Measurements from ENCODE around the gene DDX60. TPM values are rescaled to one million over a fixed set of nuclear protein-coding genes. Genes with fewer than 3 reads are reported as not detected.

Gene DDX60, protein sequence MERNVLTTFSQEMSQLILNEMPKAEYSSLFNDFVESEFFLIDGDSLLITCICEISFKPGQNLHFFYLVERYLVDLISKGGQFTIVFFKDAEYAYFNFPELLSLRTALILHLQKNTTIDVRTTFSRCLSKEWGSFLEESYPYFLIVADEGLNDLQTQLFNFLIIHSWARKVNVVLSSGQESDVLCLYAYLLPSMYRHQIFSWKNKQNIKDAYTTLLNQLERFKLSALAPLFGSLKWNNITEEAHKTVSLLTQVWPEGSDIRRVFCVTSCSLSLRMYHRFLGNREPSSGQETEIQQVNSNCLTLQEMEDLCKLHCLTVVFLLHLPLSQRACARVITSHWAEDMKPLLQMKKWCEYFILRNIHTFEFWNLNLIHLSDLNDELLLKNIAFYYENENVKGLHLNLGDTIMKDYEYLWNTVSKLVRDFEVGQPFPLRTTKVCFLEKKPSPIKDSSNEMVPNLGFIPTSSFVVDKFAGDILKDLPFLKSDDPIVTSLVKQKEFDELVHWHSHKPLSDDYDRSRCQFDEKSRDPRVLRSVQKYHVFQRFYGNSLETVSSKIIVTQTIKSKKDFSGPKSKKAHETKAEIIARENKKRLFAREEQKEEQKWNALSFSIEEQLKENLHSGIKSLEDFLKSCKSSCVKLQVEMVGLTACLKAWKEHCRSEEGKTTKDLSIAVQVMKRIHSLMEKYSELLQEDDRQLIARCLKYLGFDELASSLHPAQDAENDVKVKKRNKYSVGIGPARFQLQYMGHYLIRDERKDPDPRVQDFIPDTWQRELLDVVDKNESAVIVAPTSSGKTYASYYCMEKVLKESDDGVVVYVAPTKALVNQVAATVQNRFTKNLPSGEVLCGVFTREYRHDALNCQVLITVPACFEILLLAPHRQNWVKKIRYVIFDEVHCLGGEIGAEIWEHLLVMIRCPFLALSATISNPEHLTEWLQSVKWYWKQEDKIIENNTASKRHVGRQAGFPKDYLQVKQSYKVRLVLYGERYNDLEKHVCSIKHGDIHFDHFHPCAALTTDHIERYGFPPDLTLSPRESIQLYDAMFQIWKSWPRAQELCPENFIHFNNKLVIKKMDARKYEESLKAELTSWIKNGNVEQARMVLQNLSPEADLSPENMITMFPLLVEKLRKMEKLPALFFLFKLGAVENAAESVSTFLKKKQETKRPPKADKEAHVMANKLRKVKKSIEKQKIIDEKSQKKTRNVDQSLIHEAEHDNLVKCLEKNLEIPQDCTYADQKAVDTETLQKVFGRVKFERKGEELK (N-terminal part only)
- total RNA-seq, result 10 to 100 TPM; 33.1 to 33.9 TPM
- 10 to 100 TPM; 25.7 to 30.8 TPM for polyA plus RNA-seq

- H3K27ac Mint-ChIP-seq, result peak within 1 kb of the TSS; percentile 98 to 99 (median 98)
- H3K36me3 Mint-ChIP-seq, result peaks cover 3 to 12% of the 10 kb centered on the region in 2 donors
- Histone ChIP-seq H3K27me3 (ENCODE audit: insufficient read depth, low read length) (no peaks in the 10 kb centered on the region), H3K36me3 (ENCODE audit: insufficient read depth, low read length) (no peaks in the 10 kb centered on the region), H3K4me3 (ENCODE audit: low read length in 2 of 2) (peak within 1 kb of the TSS; percentile 68 to 98), H3K27ac (ENCODE audit: low read depth, low read length) (peak within 1 kb of the TSS; percentile 97), H3K9me3 (ENCODE audit: control insufficient read depth in 1 of 2, low read length in 2 of 2) (no peaks in the 10 kb centered on the region), H3K4me1 (ENCODE audit: insufficient read depth, low read length) (peaks cover 28% of the 10 kb centered on the region)
- intact Hi-C loops (cut with micrococcal nuclease), result loop anchor here (1.0 to 5.0 kb wide), 3 partner anchors 162 to 1709 kb away; partner anchors contain the start of genes CBR4, DDX60L and MFAP3L
- ChIA-PET CTCF (ENCODE audit: partially characterized antibody) (interaction anchor here (0.7 to 2.1 kb wide), 7 partner anchors 9 to 692 kb away, joined by 3 to 6 read pairs (median 3); partner anchors contain the start of genes CBR4 and DDX60L), POLR2A (ENCODE audit: partially characterized antibody) (interaction anchor here (0.6 to 2.9 kb wide), 9 partner anchors 11 to 1300 kb away, joined by 3 to 35 read pairs (median 3); partner anchors contain the start of genes CBR4, DDX60L and NEK1)
- peak within 1 kb of the TSS; percentile 95 to 98 (median 97) for H3K4me3 Mint-ChIP-seq
- H3K4me1 Mint-ChIP-seq, result peaks cover 37 to 53% (median 40%) of the 10 kb centered on the region in 4 donors
- H3K27me3 Mint-ChIP-seq, result no peaks in the 10 kb centered on the region
- DNase-seq, result peak; percentile 82 to 93 (median 86)
- H3K9me3 Mint-ChIP-seq, result peaks cover 0 to 2% (median 0%) of the 10 kb centered on the region in 8 donors
Observed at GRCh38 chr4:168318266-168318895, at the start of gene DDX60. DDX60 (minus strand) TSS chr4:168318752; CDS start chr4:168311259, 7,493 bp downstream.

- intact Hi-C loops (cut with micrococcal nuclease), result no loop called here
- Mint-ChIP-seq H3K36me3 (peaks cover 77 to 87% of the 10 kb centered on the region in 2 donors), H3K4me1 (peaks cover 0 to 12% (median 8%) of the 10 kb centered on the region in 4 donors), H3K27me3 (no peaks in the 10 kb centered on the region), H3K27ac (peak overlapping the region in 1 of 7 donors; percentile 38), H3K4me3 (no peak overlapping the region), H3K9me3 (peaks cover 0 to 12% (median 3%) of the 10 kb centered on the region in 8 donors)
- H3K27me3 ChIP-seq (ENCODE audit: insufficient read depth, low read length), result no peaks in the 10 kb centered on the region
- no peaks in the 10 kb centered on the region for H3K4me1 ChIP-seq (ENCODE audit: insufficient read depth, low read length)
- ChIA-PET CTCF (ENCODE audit: partially characterized antibody) (no interaction called here), POLR2A (ENCODE audit: partially characterized antibody) (no interaction called here)
- no peak overlapping the region for H3K4me3 ChIP-seq (ENCODE audit: low read length in 2 of 2)
- H3K36me3 ChIP-seq (ENCODE audit: insufficient read depth, low read length), result peaks cover 6% of the 10 kb centered on the region
- no peak overlapping the region for H3K27ac ChIP-seq (ENCODE audit: low read depth, low read length)
- no peak for DNase-seq
- no peaks in the 10 kb centered on the region for H3K9me3 ChIP-seq (ENCODE audit: control insufficient read depth in 1 of 2, low read length in 2 of 2)
Observed at GRCh38 chr4:168367065-168367464, 48.5 kb upstream of the DDX60 start.

- H3K4me1 Mint-ChIP-seq, result peaks cover 0 to 12% (median 8%) of the 10 kb centered on the region in 4 donors
- ChIA-PET POLR2A (ENCODE audit: partially characterized antibody) (no interaction called here), CTCF (ENCODE audit: partially characterized antibody) (no interaction called here)
- peaks cover 19% of the 10 kb centered on the region for H3K36me3 ChIP-seq (ENCODE audit: insufficient read depth, low read length)
- peak overlapping the region in 1 of 7 donors; percentile 62 for H3K27ac Mint-ChIP-seq
- H3K9me3 ChIP-seq (ENCODE audit: control insufficient read depth in 1 of 2, low read length in 2 of 2), result no peaks in the 10 kb centered on the region
- H3K4me1 ChIP-seq (ENCODE audit: insufficient read depth, low read length), result no peaks in the 10 kb centered on the region
- H3K27ac ChIP-seq (ENCODE audit: low read depth, low read length), result no peak overlapping the region
- no peak for DNase-seq
- H3K36me3 Mint-ChIP-seq, result peaks cover 85 to 92% of the 10 kb centered on the region in 2 donors
- peaks cover 2 to 11% (median 8%) of the 10 kb centered on the region in 8 donors for H3K9me3 Mint-ChIP-seq
- no peak overlapping the region for H3K4me3 ChIP-seq (ENCODE audit: low read length in 2 of 2)
- H3K27me3 ChIP-seq (ENCODE audit: insufficient read depth, low read length), result no peaks in the 10 kb centered on the region
- H3K4me3 Mint-ChIP-seq, result no peak overlapping the region
- intact Hi-C loops (cut with micrococcal nuclease), result no loop called here
- H3K27me3 Mint-ChIP-seq, result no peaks in the 10 kb centered on the region
Observed at GRCh38 chr4:168362025-168362401, 43.5 kb upstream of the DDX60 start.

DNA sequence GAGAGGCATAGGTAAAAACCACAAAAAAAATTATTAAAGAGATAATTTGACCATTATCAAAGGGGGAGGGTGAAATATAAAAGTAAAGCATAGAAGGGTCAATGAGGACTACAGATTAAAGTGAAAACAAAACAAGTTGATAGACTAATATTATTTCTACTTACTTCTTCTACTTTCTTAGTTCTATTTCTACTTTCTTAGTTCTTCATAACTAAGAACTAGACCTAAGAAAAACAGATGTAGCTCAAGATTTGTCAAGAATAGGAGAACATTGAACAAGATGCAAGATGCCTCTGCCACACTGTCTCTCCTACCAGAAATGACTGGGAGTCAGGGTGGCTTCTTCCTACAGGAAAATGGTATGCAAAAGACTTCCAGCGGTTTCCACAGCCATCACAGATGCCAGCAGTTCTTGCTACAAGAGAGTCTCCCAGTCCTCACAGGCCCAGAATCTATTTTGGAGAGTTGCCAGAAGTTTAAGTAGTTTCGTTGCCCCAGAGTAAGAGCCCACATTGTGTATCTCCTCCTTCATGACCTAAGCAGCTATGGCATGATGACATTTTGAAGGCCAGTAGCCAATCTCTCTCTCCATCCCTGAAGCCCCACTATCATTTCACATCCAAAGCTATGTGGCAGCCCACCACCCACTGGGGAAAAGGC lies 42.9 kb upstream of the DDX60 start:
- no peaks in the 10 kb centered on the region for H3K27me3 ChIP-seq (ENCODE audit: insufficient read depth, low read length)
- DNase-seq, result no peak
- Mint-ChIP-seq H3K9me3 (peaks cover 2 to 13% (median 9%) of the 10 kb centered on the region in 8 donors), H3K36me3 (peaks cover 89 to 96% of the 10 kb centered on the region in 2 donors), H3K4me3 (no peak overlapping the region), H3K4me1 (peaks cover 0 to 12% (median 8%) of the 10 kb centered on the region in 4 donors), H3K27ac (peak overlapping the region in 1 of 7 donors; percentile 62), H3K27me3 (no peaks in the 10 kb centered on the region)
- intact Hi-C loops (cut with micrococcal nuclease), result no loop called here
- no peaks in the 10 kb centered on the region for H3K9me3 ChIP-seq (ENCODE audit: control insufficient read depth in 1 of 2, low read length in 2 of 2)
- H3K4me1 ChIP-seq (ENCODE audit: insufficient read depth, low read length), result no peaks in the 10 kb centered on the region
- peaks cover 19% of the 10 kb centered on the region for H3K36me3 ChIP-seq (ENCODE audit: insufficient read depth, low read length)
- no peak overlapping the region for H3K27ac ChIP-seq (ENCODE audit: low read depth, low read length)
- H3K4me3 ChIP-seq (ENCODE audit: low read length in 2 of 2), result no peak overlapping the region
- POLR2A ChIA-PET (ENCODE audit: partially characterized antibody), result no interaction called here
- CTCF ChIA-PET (ENCODE audit: partially characterized antibody), result no interaction called here

- Histone ChIP-seq H3K27me3 (ENCODE audit: insufficient read depth, low read length) (no peaks in the 10 kb centered on the region), H3K4me1 (ENCODE audit: insufficient read depth, low read length) (no peaks in the 10 kb centered on the region), H3K4me3 (ENCODE audit: low read length in 2 of 2) (no peak overlapping the region), H3K36me3 (ENCODE audit: insufficient read depth, low read length) (peaks cover 19% of the 10 kb centered on the region), H3K9me3 (ENCODE audit: control insufficient read depth in 1 of 2, low read length in 2 of 2) (no peaks in the 10 kb centered on the region), H3K27ac (ENCODE audit: low read depth, low read length) (no peak overlapping the region)
- H3K27me3 Mint-ChIP-seq, result no peaks in the 10 kb centered on the region
- CTCF ChIA-PET (ENCODE audit: partially characterized antibody), result no interaction called here
- no peak overlapping the region for H3K4me3 Mint-ChIP-seq
- intact Hi-C loops (cut with micrococcal nuclease), result no loop called here
- H3K4me1 Mint-ChIP-seq, result peaks cover 0 to 12% (median 6%) of the 10 kb centered on the region in 4 donors
- no peak overlapping the region for H3K27ac Mint-ChIP-seq
- H3K9me3 Mint-ChIP-seq, result peaks cover 0 to 12% (median 6%) of the 10 kb centered on the region in 8 donors
- no peak for DNase-seq
- peaks cover 87 to 94% of the 10 kb centered on the region in 2 donors for H3K36me3 Mint-ChIP-seq
- POLR2A ChIA-PET (ENCODE audit: partially characterized antibody), result no interaction called here
Observed at GRCh38 chr4:168360271-168360670, 41.7 kb upstream of the DDX60 start.

GRCh38 chr4:168357941-168358340 lies 39.4 kb upstream of the DDX60 start:
- H3K27me3 Mint-ChIP-seq, result no peaks in the 10 kb centered on the region
- no peak overlapping the region for H3K4me3 Mint-ChIP-seq
- POLR2A ChIA-PET (ENCODE audit: partially characterized antibody), result no interaction called here
- Histone ChIP-seq H3K4me3 (ENCODE audit: low read length in 2 of 2) (no peak overlapping the region), H3K27me3 (ENCODE audit: insufficient read depth, low read length) (no peaks in the 10 kb centered on the region), H3K9me3 (ENCODE audit: control insufficient read depth in 1 of 2, low read length in 2 of 2) (peaks cover 0 to 7% of the 10 kb centered on the region in 2 donors), H3K36me3 (ENCODE audit: insufficient read depth, low read length) (peaks cover 19% of the 10 kb centered on the region), H3K4me1 (ENCODE audit: insufficient read depth, low read length) (no peaks in the 10 kb centered on the region), H3K27ac (ENCODE audit: low read depth, low read length) (no peak overlapping the region)
- H3K27ac Mint-ChIP-seq, result no peak overlapping the region
- H3K36me3 Mint-ChIP-seq, result peaks cover 72 to 79% of the 10 kb centered on the region in 2 donors
- H3K4me1 Mint-ChIP-seq, result peaks cover 0 to 3% (median under 1%) of the 10 kb centered on the region in 4 donors
- H3K9me3 Mint-ChIP-seq, result peaks cover 0 to 23% (median 10%) of the 10 kb centered on the region in 8 donors
- no peak for DNase-seq
- CTCF ChIA-PET (ENCODE audit: partially characterized antibody), result no interaction called here
- intact Hi-C loops (cut with micrococcal nuclease), result no loop called here
